ENCODE data around the gene RING1.

The RING1 gene

DNA sequence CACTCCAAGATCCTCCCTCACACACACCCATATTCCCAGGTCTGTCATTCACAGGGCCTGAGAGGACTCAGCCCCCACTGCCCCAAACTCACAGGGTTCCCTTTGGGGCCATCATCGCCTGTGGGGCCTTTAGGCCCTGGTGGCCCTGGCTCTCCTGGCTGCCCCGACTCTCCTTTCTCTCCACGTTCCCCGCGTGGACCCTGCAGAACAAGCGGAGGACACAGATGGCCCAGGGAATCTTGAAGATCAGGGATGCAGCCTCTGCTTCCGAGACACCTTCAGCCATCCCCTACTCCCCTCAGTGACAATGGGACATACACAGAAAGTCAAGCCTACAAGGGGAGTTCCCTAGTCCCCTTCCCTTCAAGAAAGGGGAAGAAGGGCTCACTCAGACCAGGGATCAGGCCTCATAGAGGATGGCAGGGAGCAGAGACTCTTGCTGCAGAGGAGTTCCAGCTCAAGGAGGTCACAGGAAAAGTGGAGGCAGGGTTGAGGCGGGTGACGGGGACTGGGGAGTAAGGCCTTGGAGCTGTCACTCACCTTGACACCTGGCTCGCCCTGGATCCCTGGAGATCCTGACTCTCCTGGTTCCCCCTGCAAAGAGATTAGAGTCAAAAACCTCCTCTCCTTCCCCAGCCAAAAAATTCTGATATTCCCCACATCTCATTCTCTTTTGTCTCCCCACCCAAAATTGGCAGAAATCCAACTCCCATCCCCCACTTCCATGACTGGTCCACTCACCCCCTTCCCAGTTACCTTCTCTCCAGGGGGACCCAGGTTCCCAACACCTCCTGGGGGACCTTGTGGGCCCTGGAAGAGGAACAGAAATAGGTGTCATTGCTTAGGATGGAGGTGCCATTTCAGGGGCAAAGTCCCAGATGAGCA, 38.8 kb upstream of the RING1 start:
- Mint-ChIP-seq H3K27ac (no peak overlapping the region), H3K4me3 (no peak overlapping the region), H3K9me3 (no peaks in the 10 kb centered on the region), H3K36me3 (ENCODE audit: low read depth) (no peaks in the 10 kb centered on the region), H3K27me3 (ENCODE audit: low read depth) (peaks cover 1% of the 10 kb centered on the region), H3K4me1 (ENCODE audit: low read depth) (no peaks in the 10 kb centered on the region)

DNA sequence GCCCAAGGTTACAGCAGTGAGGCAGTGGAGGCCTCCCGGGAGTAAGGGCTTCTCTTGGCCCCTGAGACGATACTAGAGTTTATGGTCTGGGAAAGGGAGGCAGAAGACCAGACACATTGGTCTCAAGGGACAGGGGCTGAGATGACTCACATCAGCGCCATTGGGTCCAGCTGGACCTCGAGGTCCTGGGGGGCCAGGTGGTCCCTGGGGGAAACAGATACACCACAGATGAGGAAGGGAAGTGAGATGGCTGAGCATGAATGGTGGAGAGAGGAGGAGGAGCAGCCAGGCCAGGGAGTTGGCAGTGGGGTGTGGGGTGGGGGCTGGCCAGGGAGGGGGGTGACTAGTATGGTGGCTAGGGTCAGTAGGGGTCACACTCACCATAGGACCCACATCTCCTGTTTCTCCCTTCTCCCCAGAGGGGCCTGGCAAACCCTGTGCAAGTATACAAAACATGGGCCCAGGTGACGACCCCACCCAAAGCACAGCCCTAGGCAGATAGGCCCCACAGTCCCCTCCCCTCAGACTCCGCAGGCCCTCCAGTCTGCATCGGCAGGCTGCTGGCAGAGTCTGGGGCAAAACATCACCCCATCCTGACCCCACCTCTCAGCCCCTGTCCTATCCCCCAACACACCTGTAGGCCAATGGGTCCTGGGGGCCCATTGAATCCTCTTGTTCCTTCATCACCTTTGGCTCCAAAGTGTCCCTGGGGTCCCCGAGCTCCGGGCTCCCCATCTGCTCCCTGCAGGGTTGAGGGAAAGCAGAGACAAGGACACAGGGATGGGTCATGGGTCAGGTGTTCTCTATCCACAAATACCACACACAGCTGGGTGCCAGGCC, 37.9 kb upstream of the RING1 start:
- Mint-ChIP-seq H3K27me3 (ENCODE audit: low read depth) (peaks cover 5% of the 10 kb centered on the region), H3K4me1 (ENCODE audit: low read depth) (no peaks in the 10 kb centered on the region), H3K4me3 (no peak overlapping the region), H3K36me3 (ENCODE audit: low read depth) (no peaks in the 10 kb centered on the region), H3K9me3 (no peaks in the 10 kb centered on the region), H3K27ac (no peak overlapping the region)

DNA sequence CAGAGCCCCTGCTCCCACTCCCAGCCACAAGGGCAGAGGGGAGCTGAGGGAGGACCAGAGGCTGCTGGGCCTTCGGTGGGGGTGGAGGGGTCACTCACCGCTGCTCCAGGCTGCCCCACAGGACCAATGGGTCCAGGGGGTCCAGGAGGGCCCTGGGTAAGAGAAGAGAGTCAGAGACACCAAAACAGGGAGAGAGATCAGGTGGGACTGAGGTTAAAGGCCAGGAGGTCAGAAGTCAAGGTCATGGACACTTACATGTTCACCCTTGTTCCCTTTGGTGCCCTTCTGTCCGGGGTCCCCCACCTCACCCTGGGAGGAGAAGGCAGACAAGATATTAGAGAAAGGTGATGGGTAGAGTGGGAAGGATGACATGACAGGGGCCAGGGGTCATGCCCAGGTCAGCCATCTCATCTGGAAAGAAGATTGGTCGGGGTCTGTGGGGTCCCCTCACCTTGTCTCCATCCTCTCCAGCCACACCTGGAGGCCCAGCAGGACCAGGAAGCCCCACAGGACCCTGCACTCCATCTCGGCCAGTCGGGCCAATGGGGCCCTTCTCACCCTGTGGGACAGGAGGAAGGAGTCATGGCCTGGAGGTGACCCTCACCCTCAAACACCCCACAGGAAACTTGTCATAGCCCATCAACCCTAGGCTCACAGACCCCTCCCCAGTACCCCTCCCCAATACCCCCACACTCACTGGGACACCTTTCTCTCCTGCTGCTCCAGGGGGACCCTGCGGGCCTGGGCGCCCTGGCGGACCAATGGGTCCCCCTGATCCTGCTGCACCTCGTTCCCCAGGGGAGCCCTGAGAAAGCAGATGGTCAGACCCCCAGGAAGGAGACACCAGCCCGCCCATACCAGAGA, 37.1 kb upstream of the RING1 start:
- H3K4me3 Mint-ChIP-seq: no peak overlapping the region
- H3K36me3 Mint-ChIP-seq (ENCODE audit: low read depth): no peaks in the 10 kb centered on the region
- no peak overlapping the region for H3K27ac Mint-ChIP-seq
- H3K27me3 Mint-ChIP-seq (ENCODE audit: low read depth): peaks cover 5% of the 10 kb centered on the region
- no peaks in the 10 kb centered on the region for H3K9me3 Mint-ChIP-seq
- no peaks in the 10 kb centered on the region for H3K4me1 Mint-ChIP-seq (ENCODE audit: low read depth)

DNA sequence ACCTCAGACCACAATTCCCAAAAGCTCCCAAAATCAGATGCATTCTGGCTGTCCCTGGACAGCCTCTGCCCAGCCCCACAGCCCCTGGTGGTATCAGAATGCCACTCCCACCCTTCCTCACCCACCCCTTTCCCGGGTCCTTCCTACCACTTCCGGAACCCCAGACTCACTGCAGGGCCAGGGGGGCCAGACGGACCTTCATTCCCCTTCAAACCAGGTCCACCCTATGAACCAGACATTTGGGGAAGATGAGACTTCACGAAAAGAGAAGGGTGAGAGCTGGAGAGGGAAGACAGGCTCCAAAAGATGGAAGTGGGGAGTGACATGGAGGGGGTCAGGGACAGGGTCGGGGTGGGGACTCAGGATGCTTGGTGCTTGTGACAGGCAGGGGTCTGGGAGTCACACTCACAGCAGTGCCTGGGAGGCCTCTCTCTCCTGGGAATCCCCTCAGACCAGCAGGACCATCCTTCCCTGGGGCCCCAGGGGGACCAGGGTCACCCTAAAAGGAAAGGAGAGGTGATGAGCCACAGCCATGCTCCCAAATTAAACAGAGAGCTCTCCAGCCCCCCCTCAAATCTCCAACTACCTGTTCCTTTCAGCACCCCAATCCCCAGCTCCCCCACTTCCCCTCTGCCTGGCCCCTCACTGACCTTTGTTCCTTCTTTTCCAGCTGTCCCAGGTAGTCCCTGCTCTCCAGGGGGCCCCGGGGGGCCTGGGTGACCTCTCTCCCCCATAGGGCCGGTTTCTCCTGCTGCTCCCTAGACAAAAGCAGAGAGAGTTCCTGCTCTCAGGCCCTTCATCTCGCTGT, 36.2 kb upstream of the RING1 start:
- Mint-ChIP-seq H3K4me1 (ENCODE audit: low read depth) (no peaks in the 10 kb centered on the region), H3K4me3 (no peak overlapping the region), H3K36me3 (ENCODE audit: low read depth) (no peaks in the 10 kb centered on the region), H3K27ac (peak overlapping the region; percentile 31), H3K27me3 (ENCODE audit: low read depth) (peaks cover 5% of the 10 kb centered on the region), H3K9me3 (no peaks in the 10 kb centered on the region)

DNA sequence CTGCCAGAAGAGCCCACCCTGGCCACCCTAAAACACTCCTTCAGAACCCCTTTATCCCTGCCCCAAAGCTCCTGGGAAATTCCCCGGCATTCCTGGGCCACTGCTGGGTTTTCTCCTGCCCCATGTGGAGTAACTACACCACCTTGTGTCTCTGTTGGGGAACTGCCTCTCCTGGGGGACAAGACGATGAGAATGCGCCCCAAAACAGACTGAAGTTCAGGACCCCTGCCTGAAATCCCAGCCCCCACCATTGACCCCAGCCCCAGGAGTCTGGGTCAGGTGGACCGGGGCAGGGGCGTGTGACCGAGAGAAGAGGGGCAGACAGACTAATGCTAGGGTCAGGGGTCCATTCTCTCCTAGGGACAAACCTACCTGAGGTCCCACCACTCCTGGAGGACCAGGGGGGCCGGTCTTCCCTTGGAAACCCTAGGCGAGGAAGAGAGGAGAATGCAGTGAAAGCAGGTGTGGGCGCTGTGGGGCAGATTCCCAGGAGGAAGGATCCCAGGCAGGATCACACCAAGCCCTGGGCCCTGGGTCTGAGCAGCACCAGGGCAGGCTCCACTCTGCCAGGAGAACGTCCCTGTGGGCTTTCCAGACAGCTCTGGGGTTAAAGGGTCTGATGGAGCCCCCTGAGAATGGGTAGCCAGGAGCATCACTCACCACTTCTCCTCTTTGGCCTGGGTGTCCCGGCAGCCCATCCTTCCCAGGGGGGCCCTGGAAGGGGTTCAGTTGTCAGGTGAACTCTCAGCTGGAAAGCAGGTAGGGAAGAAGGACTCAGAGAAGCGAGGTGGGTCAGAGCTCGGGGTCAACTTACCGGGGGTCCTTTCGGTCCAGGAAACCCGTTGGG, 35.4 kb upstream of the RING1 start:
- Mint-ChIP-seq H3K9me3 (no peaks in the 10 kb centered on the region), H3K27me3 (ENCODE audit: low read depth) (peaks cover 5% of the 10 kb centered on the region), H3K4me1 (ENCODE audit: low read depth) (no peaks in the 10 kb centered on the region), H3K36me3 (ENCODE audit: low read depth) (no peaks in the 10 kb centered on the region), H3K27ac (no peak overlapping the region), H3K4me3 (no peak overlapping the region)

DNA sequence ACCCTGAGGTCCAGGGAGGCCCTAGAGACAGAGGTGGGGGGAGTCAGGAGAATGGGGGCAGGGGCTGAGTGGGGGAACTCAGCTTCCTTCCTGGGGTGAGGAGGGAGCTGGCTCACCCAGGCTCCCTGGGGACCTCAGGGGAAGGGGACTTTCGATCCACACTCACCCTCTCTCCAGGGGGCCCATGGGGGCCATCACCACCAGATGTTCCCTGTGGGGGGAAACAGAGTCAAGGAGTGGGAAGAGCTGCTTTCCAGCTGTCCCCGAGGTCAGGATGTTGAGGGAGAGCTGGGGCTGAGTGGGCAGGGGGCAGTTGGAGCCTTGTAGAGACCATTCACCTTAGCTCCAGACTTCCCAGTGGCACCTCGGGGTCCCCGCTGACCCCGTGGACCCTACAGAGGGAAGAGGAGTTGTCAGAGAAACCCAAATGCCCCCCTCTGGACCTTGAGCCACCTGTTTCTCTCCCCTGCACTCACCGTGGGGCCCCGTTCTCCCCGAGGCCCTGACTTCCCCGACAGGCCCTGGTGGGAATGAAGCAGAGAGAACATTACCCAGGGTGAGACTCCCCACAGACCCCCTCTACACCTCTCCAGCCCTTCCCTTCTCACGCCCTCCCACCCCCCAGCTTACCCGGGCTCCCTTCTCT, 34.6 kb upstream of the RING1 start:
- Mint-ChIP-seq H3K9me3 (no peaks in the 10 kb centered on the region), H3K27ac (no peak overlapping the region), H3K36me3 (ENCODE audit: low read depth) (no peaks in the 10 kb centered on the region), H3K4me3 (no peak overlapping the region), H3K4me1 (ENCODE audit: low read depth) (no peaks in the 10 kb centered on the region), H3K27me3 (ENCODE audit: low read depth) (peaks cover 5% of the 10 kb centered on the region)

DNA sequence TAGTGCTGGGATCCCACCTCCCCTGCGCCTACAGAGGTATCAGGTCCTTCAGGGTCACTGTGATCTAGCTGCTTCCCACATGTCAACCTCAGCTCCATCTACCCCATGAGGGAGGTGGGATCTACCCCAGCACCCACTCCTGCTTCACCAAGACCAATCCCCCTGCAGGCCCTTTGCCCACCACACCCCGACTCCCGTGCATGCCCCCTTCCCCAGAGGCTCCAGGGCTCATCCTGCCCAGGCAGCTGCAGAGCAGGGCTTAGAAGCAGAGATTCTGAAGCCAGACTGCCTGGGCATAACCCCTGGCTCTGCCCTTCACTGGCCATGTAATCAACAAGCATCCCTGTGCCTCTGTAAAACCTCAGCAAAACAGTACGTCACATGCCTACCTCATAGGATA, 33.5 kb upstream of the RING1 start:
- H3K36me3 Mint-ChIP-seq (ENCODE audit: low read depth): no peaks in the 10 kb centered on the region
- no peak overlapping the region for H3K4me3 Mint-ChIP-seq
- no peaks in the 10 kb centered on the region for H3K9me3 Mint-ChIP-seq
- peaks cover 5% of the 10 kb centered on the region for H3K27me3 Mint-ChIP-seq (ENCODE audit: low read depth)
- H3K27ac Mint-ChIP-seq: no peak overlapping the region
- no peaks in the 10 kb centered on the region for H3K4me1 Mint-ChIP-seq (ENCODE audit: low read depth)

DNA sequence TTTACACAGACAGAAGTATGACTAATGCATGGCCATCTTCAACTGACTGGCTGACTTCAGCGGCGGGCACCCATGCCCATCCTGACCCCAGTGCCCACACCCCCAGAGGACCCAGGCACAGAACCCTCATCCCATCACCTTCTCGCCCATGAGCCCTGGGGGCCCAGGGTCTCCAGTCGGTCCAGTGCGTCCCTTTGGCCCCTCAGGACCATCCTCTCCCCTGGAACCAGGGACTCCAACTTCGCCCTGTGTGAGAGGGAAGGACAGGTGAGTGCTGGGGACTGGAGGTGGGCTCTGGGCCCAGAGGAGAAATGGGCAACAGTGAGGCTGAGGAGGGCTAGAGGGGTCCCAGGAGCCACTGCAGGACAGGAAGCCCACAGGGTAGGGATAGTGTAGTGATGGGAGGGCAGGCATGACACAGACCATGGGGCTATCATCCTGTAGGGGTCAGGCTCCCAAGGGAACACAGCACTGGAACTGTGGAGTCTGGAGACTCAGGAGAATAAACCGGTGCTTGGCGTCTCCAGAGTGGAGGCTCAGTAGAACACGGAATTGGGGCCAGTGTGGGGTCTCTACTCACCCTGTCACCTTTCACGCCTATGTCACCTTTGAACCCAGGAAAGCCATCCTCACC, 32.7 kb upstream of the RING1 start:
- H3K27ac Mint-ChIP-seq: no peak overlapping the region
- H3K27me3 Mint-ChIP-seq (ENCODE audit: low read depth): peaks cover 5% of the 10 kb centered on the region
- H3K9me3 Mint-ChIP-seq: no peaks in the 10 kb centered on the region
- no peaks in the 10 kb centered on the region for H3K36me3 Mint-ChIP-seq (ENCODE audit: low read depth)
- H3K4me3 Mint-ChIP-seq: no peak overlapping the region
- H3K4me1 Mint-ChIP-seq (ENCODE audit: low read depth): no peaks in the 10 kb centered on the region

DNA sequence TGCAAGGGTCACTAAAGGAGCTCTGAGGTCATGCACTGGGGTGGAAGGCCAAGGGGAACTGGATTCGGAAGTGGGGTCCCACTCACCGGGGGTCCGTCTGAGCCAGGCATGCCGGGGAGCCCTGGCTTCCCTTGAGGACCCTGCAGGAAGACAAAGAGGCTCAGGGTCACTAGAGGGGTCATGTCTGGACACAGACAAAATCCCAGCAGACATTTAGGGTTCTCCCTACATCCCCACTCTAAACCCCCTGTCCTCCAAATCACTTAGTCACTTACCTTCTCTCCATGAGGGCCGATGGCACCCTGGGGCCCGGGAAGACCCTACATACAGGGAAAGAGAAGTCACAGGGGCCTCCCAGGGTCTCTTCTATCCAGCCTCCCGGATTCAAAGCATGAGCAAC, 31.4 kb upstream of the RING1 start:
- H3K4me3 Mint-ChIP-seq: no peak overlapping the region
- H3K27me3 Mint-ChIP-seq (ENCODE audit: low read depth): peaks cover 5% of the 10 kb centered on the region
- no peaks in the 10 kb centered on the region for H3K9me3 Mint-ChIP-seq
- no peak overlapping the region for H3K27ac Mint-ChIP-seq
- H3K4me1 Mint-ChIP-seq (ENCODE audit: low read depth): no peaks in the 10 kb centered on the region
- no peaks in the 10 kb centered on the region for H3K36me3 Mint-ChIP-seq (ENCODE audit: low read depth)

DNA sequence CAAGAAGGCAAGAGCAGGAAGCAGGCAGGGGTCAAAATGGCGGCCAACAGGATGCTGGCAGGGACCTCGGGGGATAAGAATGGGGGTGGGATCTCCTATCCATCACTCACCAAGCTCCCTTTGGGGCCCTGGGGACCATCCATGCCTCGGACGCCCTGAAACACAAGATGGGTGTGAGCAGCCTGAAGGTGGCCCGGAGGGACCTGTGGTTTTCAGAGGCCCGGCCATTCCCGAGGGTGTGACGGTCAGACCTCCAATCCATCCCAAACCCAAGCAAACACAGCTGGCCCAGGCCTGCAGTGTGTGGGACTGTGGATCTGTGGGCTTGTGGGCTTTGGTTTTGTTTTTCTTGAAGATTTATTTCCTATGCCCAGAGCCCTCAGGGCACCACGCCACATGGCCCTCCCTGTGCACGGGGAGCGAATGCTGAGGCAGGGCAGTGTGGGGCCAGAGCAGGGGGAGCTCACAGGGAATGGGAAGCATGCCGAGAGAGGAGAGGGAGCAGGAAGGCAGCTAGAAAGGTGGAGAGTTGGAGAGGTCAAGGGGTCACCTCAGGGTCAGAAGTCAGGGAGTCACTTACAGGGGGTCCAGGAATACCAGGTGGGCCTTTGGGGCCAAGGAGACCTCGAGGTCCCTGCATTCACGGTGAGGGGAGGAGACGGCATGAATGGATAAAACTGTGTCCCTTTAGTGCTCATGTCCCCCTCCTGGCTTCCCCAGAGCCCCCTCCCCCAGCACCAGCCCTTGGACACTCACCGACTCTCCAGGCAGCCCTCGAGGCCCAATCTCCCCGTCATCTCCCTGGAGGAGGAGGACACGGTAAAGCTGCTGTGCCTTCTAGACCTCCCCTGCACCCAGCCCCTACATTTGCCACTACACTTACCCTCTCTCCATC, 30.5 kb upstream of the RING1 start:
- Mint-ChIP-seq H3K27me3 (ENCODE audit: low read depth) (peaks cover 5% of the 10 kb centered on the region), H3K27ac (no peak overlapping the region), H3K36me3 (ENCODE audit: low read depth) (peaks cover 3% of the 10 kb centered on the region), H3K4me3 (no peak overlapping the region), H3K9me3 (peaks cover 2% of the 10 kb centered on the region), H3K4me1 (ENCODE audit: low read depth) (peaks cover 2% of the 10 kb centered on the region)

DNA sequence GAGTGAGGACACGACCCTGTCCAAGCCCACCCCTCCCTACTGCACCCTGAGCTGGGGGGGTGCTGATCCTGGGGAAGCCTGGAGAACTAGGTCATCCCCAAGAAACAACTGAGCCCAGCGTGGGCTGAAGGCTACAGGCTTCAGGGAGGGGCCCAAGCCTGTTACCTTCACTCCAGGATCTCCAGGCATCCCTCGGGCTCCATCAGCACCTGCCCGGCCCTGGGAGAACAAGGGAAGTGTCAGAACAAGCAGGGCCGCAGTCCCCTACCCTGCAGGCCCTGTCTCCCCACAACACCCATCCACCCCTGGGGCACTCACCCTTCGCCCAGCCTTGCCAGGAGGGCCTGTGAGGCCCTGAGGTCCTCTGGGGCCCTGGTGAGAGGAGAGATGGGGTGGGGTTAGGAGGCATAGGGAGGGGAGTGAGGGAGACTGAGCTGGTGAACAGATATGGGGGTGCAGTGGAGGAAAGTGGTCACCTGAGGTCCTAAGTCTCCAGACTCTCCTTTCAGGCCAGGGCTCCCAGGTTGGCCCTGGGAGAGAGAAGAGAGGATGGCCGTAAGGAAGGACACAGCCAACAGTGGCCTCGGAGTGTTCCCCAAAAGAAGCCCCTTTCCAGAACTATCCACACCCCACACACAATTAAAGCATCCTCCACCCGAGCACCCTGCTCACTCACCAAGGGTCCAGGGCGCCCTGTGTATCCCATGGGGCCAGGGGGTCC, 29.4 kb upstream of the RING1 start:
- H3K36me3 Mint-ChIP-seq (ENCODE audit: low read depth): peaks cover 13% of the 10 kb centered on the region
- peaks cover 5% of the 10 kb centered on the region for H3K27me3 Mint-ChIP-seq (ENCODE audit: low read depth)
- peaks cover 13% of the 10 kb centered on the region for H3K9me3 Mint-ChIP-seq
- H3K4me1 Mint-ChIP-seq (ENCODE audit: low read depth): peaks cover 13% of the 10 kb centered on the region
- H3K27ac Mint-ChIP-seq: no peak overlapping the region
- no peak overlapping the region for H3K4me3 Mint-ChIP-seq
